ENCODE results near the gene VEGFC. TPM values are rescaled to one million over a fixed set of nuclear protein-coding genes. Genes with fewer than 3 reads are reported as not detected.

VEGFC gene
- total RNA-seq, 1 donor from 2014 or later = 1.6 TPM

DNA sequence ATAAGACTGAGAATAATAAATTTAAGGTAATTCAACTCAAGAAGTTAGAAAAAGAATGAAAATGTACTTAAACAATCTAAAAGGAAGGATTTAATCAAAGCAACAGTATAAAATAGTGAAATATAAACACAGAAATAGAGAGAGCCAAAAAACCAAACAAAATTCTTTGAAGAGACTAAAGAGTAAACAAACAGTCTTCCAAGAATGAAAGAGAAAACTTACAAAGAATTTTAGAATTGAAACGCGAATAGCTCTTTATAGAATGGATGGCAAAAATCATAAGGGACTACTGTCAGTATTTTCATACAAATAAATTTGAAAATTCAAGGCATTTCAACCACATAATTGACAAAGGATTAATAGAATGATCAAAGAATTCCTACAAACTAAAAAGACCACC lies 41.7 kb downstream of the VEGFC start:
- H3K27me3 ChIP-seq = no peaks in the 10 kb centered on the region
- no peaks in the 10 kb centered on the region for H3F3A ChIP-seq (ENCODE audit: low read depth)
- no peak overlapping the region for H3K4me2 ChIP-seq
- no peaks in the 10 kb centered on the region for H4K20me1 ChIP-seq (ENCODE audit: low read depth)
- no peaks in the 10 kb centered on the region for H3K4me1 ChIP-seq
- Mint-ChIP-seq H3K27me3 (ENCODE audit: insufficient read depth, low read depth) (no peaks in the 10 kb centered on the region), H3K36me3 (no peaks in the 10 kb centered on the region), H3K4me1 (peaks cover 13% of the 10 kb centered on the region), H3K4me3 (no peak overlapping the region), H3K27ac (no peak overlapping the region), H3K9me3 (no peaks in the 10 kb centered on the region)
- H3K27ac ChIP-seq = no peak overlapping the region
- no peak overlapping the region for H3K9ac ChIP-seq
- no peaks in the 10 kb centered on the region for H3K79me2 ChIP-seq (ENCODE audit: low read depth)
- no peaks in the 10 kb centered on the region for H3K9me3 ChIP-seq (ENCODE audit: low read depth)
- H3K36me3 ChIP-seq = no peaks in the 10 kb centered on the region
- TF ChIP-seq, protein P1, sequence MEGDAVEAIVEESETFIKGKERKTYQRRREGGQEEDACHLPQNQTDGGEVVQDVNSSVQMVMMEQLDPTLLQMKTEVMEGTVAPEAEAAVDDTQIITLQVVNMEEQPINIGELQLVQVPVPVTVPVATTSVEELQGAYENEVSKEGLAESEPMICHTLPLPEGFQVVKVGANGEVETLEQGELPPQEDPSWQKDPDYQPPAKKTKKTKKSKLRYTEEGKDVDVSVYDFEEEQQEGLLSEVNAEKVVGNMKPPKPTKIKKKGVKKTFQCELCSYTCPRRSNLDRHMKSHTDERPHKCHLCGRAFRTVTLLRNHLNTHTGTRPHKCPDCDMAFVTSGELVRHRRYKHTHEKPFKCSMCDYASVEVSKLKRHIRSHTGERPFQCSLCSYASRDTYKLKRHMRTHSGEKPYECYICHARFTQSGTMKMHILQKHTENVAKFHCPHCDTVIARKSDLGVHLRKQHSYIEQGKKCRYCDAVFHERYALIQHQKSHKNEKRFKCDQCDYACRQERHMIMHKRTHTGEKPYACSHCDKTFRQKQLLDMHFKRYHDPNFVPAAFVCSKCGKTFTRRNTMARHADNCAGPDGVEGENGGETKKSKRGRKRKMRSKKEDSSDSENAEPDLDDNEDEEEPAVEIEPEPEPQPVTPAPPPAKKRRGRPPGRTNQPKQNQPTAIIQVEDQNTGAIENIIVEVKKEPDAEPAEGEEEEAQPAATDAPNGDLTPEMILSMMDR (IDR thresholded peaks at IDR 0.05) = no peak
- TF ChIP-seq EZH2 (IDR thresholded peaks at IDR 0.05) (no peak), EZH2phosphoT487 (IDR thresholded peaks at IDR 0.05) (no peak)
- no peak overlapping the region for H2AFZ ChIP-seq (replicated peaks)
- H3K4me3 ChIP-seq = no peak overlapping the region
- DNase-seq (ENCODE audit: low spot score) = no peak

DNA sequence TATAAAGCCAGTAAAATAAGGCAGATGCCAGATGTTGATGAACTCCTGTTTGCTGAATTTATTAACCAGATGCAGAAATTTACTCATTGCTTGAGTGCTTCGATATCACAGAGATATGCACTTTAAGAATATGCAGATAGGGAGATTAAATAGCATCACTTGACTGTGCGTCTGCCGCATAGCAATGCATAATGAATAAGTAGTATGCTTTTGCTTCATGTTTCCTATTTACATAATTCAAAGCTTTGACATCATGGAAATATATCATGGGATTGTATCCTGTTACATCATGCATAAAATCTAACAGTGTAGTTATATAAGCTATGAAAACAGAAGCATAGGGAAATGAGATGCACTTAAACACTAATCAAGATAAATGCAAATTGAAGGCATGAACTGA lies 45.9 kb downstream of the VEGFC start:
- no peaks in the 10 kb centered on the region for H3K4me1 ChIP-seq
- TF ChIP-seq EZH2 (IDR thresholded peaks at IDR 0.05) (no peak), EZH2phosphoT487 (IDR thresholded peaks at IDR 0.05) (no peak)
- TF ChIP-seq, protein P1 (IDR thresholded peaks at IDR 0.05) = no peak
- no peak overlapping the region for H3K27ac Mint-ChIP-seq
- H3K9ac ChIP-seq = no peak overlapping the region
- H3K36me3 ChIP-seq = no peaks in the 10 kb centered on the region
- no peaks in the 10 kb centered on the region for H3K36me3 Mint-ChIP-seq
- no peak overlapping the region for H2AFZ ChIP-seq (replicated peaks)
- no peaks in the 10 kb centered on the region for H3K27me3 Mint-ChIP-seq (ENCODE audit: insufficient read depth, low read depth)
- no peak for DNase-seq (ENCODE audit: low spot score)
- H3K4me2 ChIP-seq = no peak overlapping the region
- no peaks in the 10 kb centered on the region for H3K4me1 Mint-ChIP-seq
- H3K27ac ChIP-seq = no peak overlapping the region
- H3K79me2 ChIP-seq (ENCODE audit: low read depth) = no peaks in the 10 kb centered on the region
- no peaks in the 10 kb centered on the region for H3K9me3 ChIP-seq (ENCODE audit: low read depth)
- no peaks in the 10 kb centered on the region for H4K20me1 ChIP-seq (ENCODE audit: low read depth)
- H3K27me3 ChIP-seq = no peaks in the 10 kb centered on the region
- no peak overlapping the region for H3K4me3 Mint-ChIP-seq
- no peak overlapping the region for H3K4me3 ChIP-seq
- no peaks in the 10 kb centered on the region for H3K9me3 Mint-ChIP-seq
- H3F3A ChIP-seq (ENCODE audit: low read depth) = no peaks in the 10 kb centered on the region

DNA sequence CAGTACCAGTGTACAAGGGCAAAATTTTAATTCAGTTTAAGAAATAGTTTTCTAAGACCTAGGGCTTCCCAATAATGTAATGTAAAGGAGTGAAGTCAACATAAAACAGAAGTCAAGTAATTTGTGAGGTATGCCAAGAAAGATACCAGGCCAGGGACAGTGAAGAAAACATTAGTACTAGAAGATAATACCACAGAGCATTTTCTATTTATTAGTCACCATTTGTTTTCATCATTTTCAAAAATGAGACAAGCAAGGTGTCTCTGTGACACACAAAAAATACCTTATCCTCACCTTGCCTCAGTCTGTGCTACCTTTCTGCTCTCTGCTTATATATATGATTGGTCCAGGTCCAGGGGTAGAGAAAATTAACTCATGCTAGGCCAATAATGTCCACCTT lies 46.8 kb downstream of the VEGFC start:
- Histone ChIP-seq H3K36me3 (no peaks in the 10 kb centered on the region), H3K79me2 (ENCODE audit: low read depth) (no peaks in the 10 kb centered on the region), H3K4me3 (no peak overlapping the region), H3K9me3 (ENCODE audit: low read depth) (no peaks in the 10 kb centered on the region), H4K20me1 (ENCODE audit: low read depth) (no peaks in the 10 kb centered on the region), H3K27ac (no peak overlapping the region), H3K9ac (no peak overlapping the region), H3F3A (ENCODE audit: low read depth) (no peaks in the 10 kb centered on the region), H3K4me2 (no peak overlapping the region), H2AFZ (replicated peaks) (no peak overlapping the region), H3K4me1 (no peaks in the 10 kb centered on the region), H3K27me3 (no peaks in the 10 kb centered on the region)
- no peak for DNase-seq (ENCODE audit: low spot score)
- no peaks in the 10 kb centered on the region for H3K9me3 Mint-ChIP-seq
- no peaks in the 10 kb centered on the region for H3K4me1 Mint-ChIP-seq
- TF ChIP-seq EZH2phosphoT487 (IDR thresholded peaks at IDR 0.05) (no peak), EZH2 (IDR thresholded peaks at IDR 0.05) (no peak)
- TF ChIP-seq, protein P1 (IDR thresholded peaks at IDR 0.05) = no peak
- no peaks in the 10 kb centered on the region for H3K36me3 Mint-ChIP-seq
- H3K27ac Mint-ChIP-seq = no peak overlapping the region
- no peak overlapping the region for H3K4me3 Mint-ChIP-seq
- no peaks in the 10 kb centered on the region for H3K27me3 Mint-ChIP-seq (ENCODE audit: insufficient read depth, low read depth)

All from neural progenitor cell (in vitro differentiated cells).